Activated CD8-positive, alpha-beta T cell treated with anti-CD3 and anti-CD28 coated beads, Interleukin-2, amount 10 ng/mL, durations not matched to agents 7 days and 5 days (primary cell): ENCODE measurements around the gene ACAP2. TPM values are rescaled to one million over a fixed set of nuclear protein-coding genes. Genes with fewer than 3 reads are reported as not detected.
"Not testable (repeated sequence)": the region's sequence is repeated elsewhere in the genome, so short reads cannot be mapped to it uniquely, and the experiment has no call there.

Source experiments
- ATAC-seq: fragments of 150-1000 bp; cut with Tn5 transposase; one replicate; pipeline ENCODE4 v1.10.0; 2021; ENCODE audit warnings: moderate library complexity
- CTCF ChIA-PET: fragments of 350-600 bp; sonication (Branson Sonifier 250); formaldehyde crosslinking; loops from one replicate; lab custom pipeline; 2021; ENCODE audit warnings: antibody characterized with exemption; lab: Charles Lee
- POLR2A ChIA-PET: fragments of 350-600 bp; sonication (Branson Sonifier 250); formaldehyde crosslinking; loops from one replicate; lab custom pipeline; 2021; ENCODE audit warnings: antibody characterized with exemption; lab: Charles Lee
- DNase-seq: peaks from one replicate; pipeline ENCODE4 v3.0.0-alpha.2; 2020
- H3K27ac Mint-ChIP-seq: one replicate; pipeline ENCODE4 v1.8.0; 2021; ENCODE audit warnings: mild to moderate bottlenecking, mixed read lengths
- H3K27me3 Mint-ChIP-seq: one replicate; pipeline ENCODE4 v1.8.0; 2021; ENCODE audit warnings: low read depth, mixed read lengths
- H3K36me3 Mint-ChIP-seq: one replicate; pipeline ENCODE4 v1.8.0; 2021; ENCODE audit warnings: low read depth, mixed read lengths
- H3K4me1 Mint-ChIP-seq: one replicate; pipeline ENCODE4 v1.8.0; 2021; ENCODE audit warnings: low read depth, mixed read lengths
- H3K4me3 Mint-ChIP-seq: one replicate; pipeline ENCODE4 v1.8.0; 2021; ENCODE audit warnings: mild to moderate bottlenecking, mixed read lengths
- H3K9me3 Mint-ChIP-seq: one replicate; pipeline ENCODE4 v1.8.0; 2022; ENCODE audit warnings: mixed read lengths; ENCODE audit not compliant: insufficient read depth
- total RNA-seq, 2 experiments: library from RNA; stranded (reverse); gene quantifications; one replicate each; pipeline ENCODE4 v1.2.3, GENCODE V29; 2021

Gene ACAP2
- 10 to 100 TPM; 69.7 to 74.2 TPM for total RNA-seq

GRCh38 chr3:195442573-195443390, at the start of gene ACAP2:
Gene ACAP2, minus strand, starts transcription at chr3:195443020. Its CDS starts 173 bp downstream, at chr3:195442847.
- Mint-ChIP-seq H3K27ac (peak within 1 kb of the TSS; percentile 92), H3K27me3 (no peaks in the 10 kb centered on the region), H3K4me1 (peaks cover 45% of the 10 kb centered on the region), H3K4me3 (peak within 1 kb of the TSS; percentile 94), H3K9me3 (no peaks in the 10 kb centered on the region), H3K36me3 (peaks cover 6% of the 10 kb centered on the region)
- ChIA-PET CTCF (interaction anchor here (0.6 to 4.3 kb wide), 7 partner anchors 13 to 451 kb away, joined by 3 to 52 read pairs (median 4); partner anchors contain the start of gene XXYLT1), POLR2A (interaction anchor here (0.6 to 3.5 kb wide), 9 partner anchors 14 to 172 kb away, joined by 3 to 14 read pairs (median 4); partner anchors contain the start of gene PPP1R2)
- ATAC-seq (peak; percentile 92), DNase-seq (peak; percentile 99)

DNA sequence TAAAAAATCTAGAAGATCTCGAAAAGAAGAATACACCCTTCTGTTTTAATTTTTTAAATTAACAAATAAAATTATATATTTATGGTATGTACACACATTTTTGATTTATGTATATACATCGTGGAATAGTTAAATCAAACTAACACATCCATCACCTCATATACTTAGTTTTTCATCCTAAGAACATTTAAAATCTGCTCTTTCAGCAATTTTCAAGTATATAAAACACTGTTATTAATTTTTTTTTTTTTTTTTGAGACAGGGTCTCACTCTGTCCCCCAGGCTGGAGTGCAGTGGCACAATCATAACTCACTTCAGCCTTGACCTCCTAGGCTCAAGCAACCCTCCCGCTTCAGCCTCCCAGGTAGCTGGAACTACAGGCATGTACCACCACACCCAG, 32.8 kb upstream of the ACAP2 start:
- H3K27me3 Mint-ChIP-seq: peaks cover 15% of the 10 kb centered on the region
- peaks cover 4% of the 10 kb centered on the region for H3K9me3 Mint-ChIP-seq
- no peak for ATAC-seq
- ChIA-PET POLR2A (no interaction called here), CTCF (no interaction called here)
- no peaks in the 10 kb centered on the region for H3K36me3 Mint-ChIP-seq
- DNase-seq: no peak
- H3K27ac Mint-ChIP-seq: no peak overlapping the region
- no peaks in the 10 kb centered on the region for H3K4me1 Mint-ChIP-seq
- H3K4me3 Mint-ChIP-seq: no peak overlapping the region

- peaks cover 15% of the 10 kb centered on the region for H3K27me3 Mint-ChIP-seq
- H3K36me3 Mint-ChIP-seq, H3K4me1 Mint-ChIP-seq, DNase-seq, H3K4me3 Mint-ChIP-seq, H3K27ac Mint-ChIP-seq, ATAC-seq, H3K9me3 Mint-ChIP-seq, POLR2A ChIA-PET, CTCF ChIA-PET: not testable (repeated sequence)
Measured at GRCh38 chr3:195475116-195475515, 32.3 kb upstream of the ACAP2 start.

GRCh38 chr3:195468841-195469240, 26.0 kb upstream of the ACAP2 start:
- ATAC-seq: no peak
- Mint-ChIP-seq H3K9me3 (peaks cover 9% of the 10 kb centered on the region), H3K4me3 (no peak overlapping the region), H3K4me1 (peaks cover 8% of the 10 kb centered on the region), H3K27ac (no peak overlapping the region), H3K36me3 (peaks cover 12% of the 10 kb centered on the region), H3K27me3 (no peaks in the 10 kb centered on the region)
- ChIA-PET POLR2A (no interaction called here), CTCF (no interaction called here)
- DNase-seq: no peak

- no peak for DNase-seq
- Mint-ChIP-seq H3K4me1 (peaks cover 8% of the 10 kb centered on the region), H3K36me3 (peaks cover 12% of the 10 kb centered on the region), H3K27me3 (no peaks in the 10 kb centered on the region), H3K4me3 (no peak overlapping the region), H3K9me3 (peaks cover 9% of the 10 kb centered on the region), H3K27ac (peak overlapping the region; percentile 8)
- ATAC-seq: no peak
- ChIA-PET POLR2A (no interaction called here), CTCF (no interaction called here)
Measured at GRCh38 chr3:195468391-195468776, 25.6 kb upstream of the ACAP2 start.

GRCh38 chr3:195467641-195468390, 25.0 kb upstream of the ACAP2 start:
- peak; percentile 51 for ATAC-seq
- peak overlapping the region; percentile 8 for H3K27ac Mint-ChIP-seq
- H3K9me3 Mint-ChIP-seq: peaks cover 9% of the 10 kb centered on the region
- ChIA-PET POLR2A (no interaction called here), CTCF (interaction anchor here (1.8 kb wide), 1 partner anchor 197 kb away, joined by 4 read pairs; the partner anchor contains the start of gene XXYLT1)
- H3K4me1 Mint-ChIP-seq: peaks cover 8% of the 10 kb centered on the region
- no peaks in the 10 kb centered on the region for H3K27me3 Mint-ChIP-seq
- H3K36me3 Mint-ChIP-seq: peaks cover 12% of the 10 kb centered on the region
- DNase-seq: no peak
- H3K4me3 Mint-ChIP-seq: no peak overlapping the region

DNA sequence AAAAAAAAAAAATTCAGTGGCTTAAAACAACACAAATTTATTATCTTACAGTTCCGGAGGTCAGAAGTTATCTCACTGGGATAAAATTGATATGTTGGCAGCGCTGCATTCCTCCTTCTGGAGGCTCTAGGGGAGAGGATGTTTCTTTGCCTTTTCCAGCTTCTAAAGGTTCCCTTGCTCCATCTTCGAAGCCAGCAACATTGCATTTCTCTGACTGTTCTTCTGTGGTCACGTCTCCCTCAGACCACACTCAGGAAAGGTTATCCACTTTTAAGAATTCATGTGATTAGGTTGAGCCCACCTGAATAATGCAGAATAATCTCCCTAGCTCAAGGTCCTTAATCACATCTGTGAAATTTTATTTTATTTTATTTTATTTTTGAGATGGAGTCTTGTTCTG, 23.4 kb upstream of the ACAP2 start:
- ATAC-seq: no peak
- Mint-ChIP-seq H3K4me3 (no peak overlapping the region), H3K27me3 (no peaks in the 10 kb centered on the region), H3K4me1 (peaks cover 8% of the 10 kb centered on the region), H3K36me3 (peaks cover 12% of the 10 kb centered on the region), H3K27ac (no peak overlapping the region), H3K9me3 (peaks cover 9% of the 10 kb centered on the region)
- no peak for DNase-seq
- ChIA-PET CTCF (interaction anchor here (1.8 kb wide), 1 partner anchor 195 kb away, joined by 4 read pairs; the partner anchor contains the start of gene XXYLT1), POLR2A (no interaction called here)

GRCh38 chr3:195462922-195463321, 20.1 kb upstream of the ACAP2 start:
- H3K9me3 Mint-ChIP-seq, ATAC-seq, H3K27ac Mint-ChIP-seq, H3K27me3 Mint-ChIP-seq, H3K4me3 Mint-ChIP-seq, DNase-seq, H3K36me3 Mint-ChIP-seq: not testable (repeated sequence)
- peaks cover 11% of the 10 kb centered on the region for H3K4me1 Mint-ChIP-seq
- CTCF ChIA-PET: interaction anchor here (1.3 kb wide), 1 partner anchor 192 kb away, joined by 4 read pairs; the partner anchor contains the start of gene XXYLT1
- POLR2A ChIA-PET: interaction anchor here (1.0 kb wide), 1 partner anchor 80 kb away, joined by 3 read pairs; the partner anchor contains the start of gene PPP1R2

GRCh38 chr3:195462308-195462610, 19.4 kb upstream of the ACAP2 start:
- Mint-ChIP-seq H3K27ac (no peak overlapping the region), H3K27me3 (no peaks in the 10 kb centered on the region), H3K36me3 (no peaks in the 10 kb centered on the region), H3K9me3 (no peaks in the 10 kb centered on the region), H3K4me3 (no peak overlapping the region), H3K4me1 (peaks cover 9% of the 10 kb centered on the region)
- CTCF ChIA-PET: interaction anchor here (1.3 kb wide), 1 partner anchor 191 kb away, joined by 4 read pairs; the partner anchor contains the start of gene XXYLT1
- POLR2A ChIA-PET: interaction anchor here (1.0 kb wide), 1 partner anchor 81 kb away, joined by 3 read pairs; the partner anchor contains the start of gene PPP1R2
- no peak for ATAC-seq
- DNase-seq: no peak

DNA sequence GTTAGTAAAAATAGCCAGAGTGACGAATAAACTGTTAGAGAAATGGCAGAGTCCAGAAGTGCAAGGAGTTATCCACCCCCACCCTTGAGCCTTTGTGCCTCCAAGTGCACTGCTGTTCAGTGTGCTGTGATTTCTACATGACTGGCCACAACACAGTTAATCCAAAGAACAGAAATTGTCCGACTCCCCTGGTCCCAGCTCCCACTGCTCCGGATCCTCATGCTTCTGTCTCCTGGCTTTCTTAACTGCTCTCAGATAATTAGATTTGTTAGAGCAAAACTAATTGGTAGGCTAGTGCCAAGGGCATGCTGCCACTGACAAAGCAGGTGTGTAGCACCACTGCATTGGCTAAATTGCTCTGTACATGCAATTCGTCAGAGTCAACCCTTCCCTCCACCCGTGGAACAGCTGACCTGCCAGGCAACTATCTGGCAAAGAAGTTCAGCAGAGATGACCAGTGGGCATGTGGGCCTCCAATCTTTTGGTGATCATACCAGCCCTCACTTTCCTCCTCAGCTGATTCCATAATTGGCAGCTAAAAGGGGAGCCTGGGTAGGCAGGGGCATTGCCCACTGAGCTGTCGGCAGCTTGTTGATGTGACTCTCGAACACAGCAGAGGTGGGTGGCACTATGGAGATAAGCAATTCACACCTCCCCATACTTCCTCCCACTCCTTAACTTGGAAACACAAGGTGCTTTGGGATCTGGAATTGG, 18.9 kb upstream of the ACAP2 start:
- DNase-seq (no peak), ATAC-seq (no peak)
- Mint-ChIP-seq H3K9me3 (no peaks in the 10 kb centered on the region), H3K4me1 (peaks cover 9% of the 10 kb centered on the region), H3K27ac (no peak overlapping the region), H3K4me3 (no peak overlapping the region), H3K36me3 (no peaks in the 10 kb centered on the region), H3K27me3 (no peaks in the 10 kb centered on the region)
- ChIA-PET CTCF (interaction anchor here (1.3 to 1.6 kb wide), 2 partner anchors 190 to 192 kb away, joined by 3 to 4 read pairs; partner anchors contain the start of gene XXYLT1), POLR2A (no interaction called here)

- Mint-ChIP-seq H3K4me1 (peaks cover 18% of the 10 kb centered on the region), H3K4me3 (no peak overlapping the region), H3K36me3 (no peaks in the 10 kb centered on the region), H3K27ac (no peak overlapping the region), H3K9me3 (no peaks in the 10 kb centered on the region), H3K27me3 (no peaks in the 10 kb centered on the region)
- DNase-seq: no peak
- no peak for ATAC-seq
- ChIA-PET CTCF (interaction anchor here (1.6 to 2.1 kb wide), 2 partner anchors 189 to 190 kb away, joined by 3 to 9 read pairs; partner anchors contain the start of gene XXYLT1), POLR2A (interaction anchor here (1.9 kb wide), 1 partner anchor 189 kb away, joined by 5 read pairs; the partner anchor contains the start of gene XXYLT1)
Measured at GRCh38 chr3:195460091-195460713, 17.4 kb upstream of the ACAP2 start.
